ENCODE measurements around the gene CA7.

DNA sequence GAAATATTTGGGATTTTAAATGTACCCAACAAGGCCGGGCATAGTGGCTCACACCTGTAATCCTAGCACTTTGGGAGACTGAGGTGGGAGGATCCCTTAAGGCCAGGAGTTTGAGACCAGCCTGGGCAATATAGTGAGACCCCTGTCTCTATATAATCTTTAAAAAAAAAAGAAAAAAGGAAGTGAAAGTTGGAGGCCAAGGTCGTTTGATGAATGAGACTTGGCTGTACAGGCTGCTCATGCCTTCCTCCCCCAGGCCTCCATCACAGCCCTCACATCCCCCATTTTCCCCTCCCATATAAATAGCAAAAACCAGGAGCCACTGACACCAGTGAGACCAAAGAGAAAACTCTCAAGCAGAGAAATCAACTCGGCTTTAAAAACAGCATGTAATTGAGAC lies 3.3 kb upstream of the CA7 start:
- TF ChIP-seq, protein P1, sequence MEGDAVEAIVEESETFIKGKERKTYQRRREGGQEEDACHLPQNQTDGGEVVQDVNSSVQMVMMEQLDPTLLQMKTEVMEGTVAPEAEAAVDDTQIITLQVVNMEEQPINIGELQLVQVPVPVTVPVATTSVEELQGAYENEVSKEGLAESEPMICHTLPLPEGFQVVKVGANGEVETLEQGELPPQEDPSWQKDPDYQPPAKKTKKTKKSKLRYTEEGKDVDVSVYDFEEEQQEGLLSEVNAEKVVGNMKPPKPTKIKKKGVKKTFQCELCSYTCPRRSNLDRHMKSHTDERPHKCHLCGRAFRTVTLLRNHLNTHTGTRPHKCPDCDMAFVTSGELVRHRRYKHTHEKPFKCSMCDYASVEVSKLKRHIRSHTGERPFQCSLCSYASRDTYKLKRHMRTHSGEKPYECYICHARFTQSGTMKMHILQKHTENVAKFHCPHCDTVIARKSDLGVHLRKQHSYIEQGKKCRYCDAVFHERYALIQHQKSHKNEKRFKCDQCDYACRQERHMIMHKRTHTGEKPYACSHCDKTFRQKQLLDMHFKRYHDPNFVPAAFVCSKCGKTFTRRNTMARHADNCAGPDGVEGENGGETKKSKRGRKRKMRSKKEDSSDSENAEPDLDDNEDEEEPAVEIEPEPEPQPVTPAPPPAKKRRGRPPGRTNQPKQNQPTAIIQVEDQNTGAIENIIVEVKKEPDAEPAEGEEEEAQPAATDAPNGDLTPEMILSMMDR (IDR thresholded peaks at IDR 0.05; ENCODE audit: poor library complexity, severe bottlenecking) = no peak
- TF ChIP-seq EP300 (conservative IDR thresholded peaks at IDR 0.05; ENCODE audit: poor library complexity, severe bottlenecking) = no peak
- no peak for TF ChIP-seq EZH2 (IDR thresholded peaks at IDR 0.05; ENCODE audit: borderline replicate concordance, insufficient read depth, low read length, poor library complexity, severe bottlenecking)
- TF ChIP-seq REST (IDR thresholded peaks at IDR 0.05; ENCODE audit: borderline replicate concordance) = no peak
- no peak for TF ChIP-seq POLR2AphosphoS5 (IDR thresholded peaks at IDR 0.05)
- no peak for TF ChIP-seq SMC3 (conservative IDR thresholded peaks at IDR 0.05; ENCODE audit: poor library complexity)
- no peak for TF ChIP-seq RAD21 (conservative IDR thresholded peaks at IDR 0.05)
- no peak for TF ChIP-seq TAF1 (IDR thresholded peaks at IDR 0.05; ENCODE audit: low read depth)
- TF ChIP-seq MXI1 (conservative IDR thresholded peaks at IDR 0.05; ENCODE audit: poor library complexity, severe bottlenecking) = no peak
